ENCODE data around the gene CLPTM1. TPM values are rescaled to one million over a fixed set of nuclear protein-coding genes. Genes with fewer than 3 reads are reported as not detected.
A peak's percentile ranks its signal among the peaks of the same experiment; 100 is the strongest.

The CLPTM1 gene
- total RNA-seq, 1 donor = 62.6 TPM

GRCh38 chr19:45027371-45027770 lies 72.2 kb downstream of the CLPTM1 start:
- TF ChIP-seq, protein P1, sequence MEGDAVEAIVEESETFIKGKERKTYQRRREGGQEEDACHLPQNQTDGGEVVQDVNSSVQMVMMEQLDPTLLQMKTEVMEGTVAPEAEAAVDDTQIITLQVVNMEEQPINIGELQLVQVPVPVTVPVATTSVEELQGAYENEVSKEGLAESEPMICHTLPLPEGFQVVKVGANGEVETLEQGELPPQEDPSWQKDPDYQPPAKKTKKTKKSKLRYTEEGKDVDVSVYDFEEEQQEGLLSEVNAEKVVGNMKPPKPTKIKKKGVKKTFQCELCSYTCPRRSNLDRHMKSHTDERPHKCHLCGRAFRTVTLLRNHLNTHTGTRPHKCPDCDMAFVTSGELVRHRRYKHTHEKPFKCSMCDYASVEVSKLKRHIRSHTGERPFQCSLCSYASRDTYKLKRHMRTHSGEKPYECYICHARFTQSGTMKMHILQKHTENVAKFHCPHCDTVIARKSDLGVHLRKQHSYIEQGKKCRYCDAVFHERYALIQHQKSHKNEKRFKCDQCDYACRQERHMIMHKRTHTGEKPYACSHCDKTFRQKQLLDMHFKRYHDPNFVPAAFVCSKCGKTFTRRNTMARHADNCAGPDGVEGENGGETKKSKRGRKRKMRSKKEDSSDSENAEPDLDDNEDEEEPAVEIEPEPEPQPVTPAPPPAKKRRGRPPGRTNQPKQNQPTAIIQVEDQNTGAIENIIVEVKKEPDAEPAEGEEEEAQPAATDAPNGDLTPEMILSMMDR (IDR thresholded peaks at IDR 0.05; ENCODE audit: insufficient read depth, low read depth, low read length) = no peak
- DNase-seq (ENCODE audit: low read depth) = no peak

DNA sequence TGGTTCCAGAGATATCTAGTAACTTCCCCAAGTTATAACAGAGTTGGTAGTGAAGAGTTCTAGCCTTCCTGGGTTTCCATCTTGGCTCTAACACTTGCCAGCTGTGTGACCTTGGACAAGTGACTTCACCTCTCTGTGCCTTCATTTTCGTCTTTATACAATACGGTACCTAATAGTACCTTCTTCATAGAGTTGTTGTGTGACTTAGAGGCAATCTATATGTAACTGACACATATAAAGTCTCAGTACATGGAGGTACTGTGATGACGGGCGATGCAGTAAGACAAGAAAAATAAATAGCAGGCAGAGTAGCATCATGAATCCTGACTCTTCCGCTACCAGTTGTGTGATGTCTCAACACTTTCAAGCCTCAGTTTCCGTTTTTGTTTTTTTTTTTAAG lies 75.6 kb downstream of the CLPTM1 start:
- TF ChIP-seq, protein P1 (IDR thresholded peaks at IDR 0.05; ENCODE audit: insufficient read depth, low read depth, low read length) = no peak
- DNase-seq (ENCODE audit: low read depth) = no peak
- no peak overlapping the region for H3K4me3 ChIP-seq (ENCODE audit: low read depth, low read length)

More at GRCh38 chr19:45027371-45027770, 72.2 kb downstream of the CLPTM1 start:
- H3K4me3 ChIP-seq (ENCODE audit: low read depth, low read length) = no peak overlapping the region

- DNase-seq (ENCODE audit: low read depth) = no peak
- TF ChIP-seq, protein P1 (IDR thresholded peaks at IDR 0.05; ENCODE audit: insufficient read depth, low read depth, low read length) = no peak
- H3K4me3 ChIP-seq (ENCODE audit: low read depth, low read length) = no peak overlapping the region
Observed at GRCh38 chr19:45032421-45032820, 77.2 kb downstream of the CLPTM1 start.

GRCh38 chr19:45035755-45036154 lies 80.6 kb downstream of the CLPTM1 start:
- TF ChIP-seq, protein P1 (IDR thresholded peaks at IDR 0.05; ENCODE audit: insufficient read depth, low read depth, low read length) = no peak
- no peak for DNase-seq (ENCODE audit: low read depth)
- H3K4me3 ChIP-seq (ENCODE audit: low read depth, low read length) = no peak overlapping the region

DNA sequence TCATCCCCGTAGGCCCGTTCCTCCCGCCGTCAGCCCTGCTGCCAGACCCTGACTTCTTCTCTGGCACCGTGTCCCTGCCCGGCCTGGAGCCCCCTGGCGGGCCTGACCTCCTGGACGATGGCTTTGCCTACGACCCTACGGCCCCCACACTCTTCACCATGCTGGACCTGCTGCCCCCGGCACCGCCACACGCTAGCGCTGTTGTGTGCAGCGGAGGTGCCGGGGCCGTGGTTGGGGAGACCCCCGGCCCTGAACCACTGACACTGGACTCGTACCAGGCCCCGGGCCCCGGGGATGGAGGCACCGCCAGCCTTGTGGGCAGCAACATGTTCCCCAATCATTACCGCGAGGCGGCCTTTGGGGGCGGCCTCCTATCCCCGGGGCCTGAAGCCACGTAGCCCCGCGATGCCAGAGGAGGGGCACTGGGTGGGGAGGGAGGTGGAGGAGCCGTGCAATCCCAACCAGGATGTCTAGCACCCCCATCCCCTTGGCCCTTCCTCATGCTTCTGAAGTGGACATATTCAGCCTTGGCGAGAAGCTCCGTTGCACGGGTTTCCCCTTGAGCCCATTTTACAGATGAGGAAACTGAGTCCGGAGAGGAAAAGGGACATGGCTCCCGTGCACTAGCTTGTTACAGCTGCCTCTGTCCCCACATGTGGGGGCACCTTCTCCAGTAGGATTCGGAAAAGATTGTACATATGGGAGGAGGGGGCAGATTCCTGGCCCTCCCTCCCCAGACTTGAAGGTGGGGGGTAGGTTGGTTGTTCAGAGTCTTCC lies 82.4 kb downstream of the CLPTM1 start:
- TF ChIP-seq, protein P1 (IDR thresholded peaks at IDR 0.05; ENCODE audit: insufficient read depth, low read depth, low read length) = no peak
- no peak overlapping the region for H3K4me3 ChIP-seq (ENCODE audit: low read depth, low read length)
- no peak for DNase-seq (ENCODE audit: low read depth)

GRCh38 chr19:45038931-45039893 lies 84.0 kb downstream of the CLPTM1 start, which contains the start of gene CLASRP:
Gene CLASRP, plus strand, starts transcription at chr19:45039045. Its CDS starts 1,168 bp downstream, at chr19:45040213.
- H3K4me3 ChIP-seq (ENCODE audit: low read depth, low read length) = peak within 1 kb of the TSS; percentile 96
- peak; percentile 93 for DNase-seq (ENCODE audit: low read depth)
- TF ChIP-seq, protein P1 (IDR thresholded peaks at IDR 0.05; ENCODE audit: insufficient read depth, low read depth, low read length) = no peak

Data from fibroblast of villous mesenchyme (primary cell).